Measurements from ENCODE around the gene GCLM.
A peak's percentile ranks its signal among the peaks of the same experiment; 100 is the strongest.
"Not testable (repeated sequence)": the region's sequence is repeated elsewhere in the genome, so short reads cannot be mapped to it uniquely, and the experiment has no call there.

GCLM gene

DNA sequence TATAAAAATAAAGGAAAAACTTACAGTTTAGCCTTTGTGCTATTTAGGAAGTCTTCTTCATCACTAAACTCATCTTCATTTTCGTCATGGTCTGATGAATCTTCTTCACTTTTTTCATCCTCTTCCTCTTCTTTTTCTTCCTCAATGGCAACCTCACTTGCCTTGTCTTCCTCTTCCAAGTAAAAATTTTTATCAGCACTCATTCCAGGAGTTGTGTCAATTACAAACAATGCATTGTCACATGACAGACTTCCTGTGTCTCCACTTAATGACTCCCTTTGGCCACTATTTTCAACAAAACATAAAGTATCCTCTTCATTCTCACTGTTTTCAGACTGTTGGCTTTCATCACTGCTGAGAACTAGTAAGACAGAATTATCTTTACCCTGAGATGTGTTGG, 33.0 kb downstream of the GCLM start:
- H3K4me3 ChIP-seq (ENCODE audit: low read depth, low read length) = no peak overlapping the region
- DNase-seq (ENCODE audit: low read depth) = no peak
- TF ChIP-seq, protein P1, sequence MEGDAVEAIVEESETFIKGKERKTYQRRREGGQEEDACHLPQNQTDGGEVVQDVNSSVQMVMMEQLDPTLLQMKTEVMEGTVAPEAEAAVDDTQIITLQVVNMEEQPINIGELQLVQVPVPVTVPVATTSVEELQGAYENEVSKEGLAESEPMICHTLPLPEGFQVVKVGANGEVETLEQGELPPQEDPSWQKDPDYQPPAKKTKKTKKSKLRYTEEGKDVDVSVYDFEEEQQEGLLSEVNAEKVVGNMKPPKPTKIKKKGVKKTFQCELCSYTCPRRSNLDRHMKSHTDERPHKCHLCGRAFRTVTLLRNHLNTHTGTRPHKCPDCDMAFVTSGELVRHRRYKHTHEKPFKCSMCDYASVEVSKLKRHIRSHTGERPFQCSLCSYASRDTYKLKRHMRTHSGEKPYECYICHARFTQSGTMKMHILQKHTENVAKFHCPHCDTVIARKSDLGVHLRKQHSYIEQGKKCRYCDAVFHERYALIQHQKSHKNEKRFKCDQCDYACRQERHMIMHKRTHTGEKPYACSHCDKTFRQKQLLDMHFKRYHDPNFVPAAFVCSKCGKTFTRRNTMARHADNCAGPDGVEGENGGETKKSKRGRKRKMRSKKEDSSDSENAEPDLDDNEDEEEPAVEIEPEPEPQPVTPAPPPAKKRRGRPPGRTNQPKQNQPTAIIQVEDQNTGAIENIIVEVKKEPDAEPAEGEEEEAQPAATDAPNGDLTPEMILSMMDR (conservative IDR thresholded peaks at IDR 0.05; ENCODE audit: low read depth, low read length) = no peak

DNA sequence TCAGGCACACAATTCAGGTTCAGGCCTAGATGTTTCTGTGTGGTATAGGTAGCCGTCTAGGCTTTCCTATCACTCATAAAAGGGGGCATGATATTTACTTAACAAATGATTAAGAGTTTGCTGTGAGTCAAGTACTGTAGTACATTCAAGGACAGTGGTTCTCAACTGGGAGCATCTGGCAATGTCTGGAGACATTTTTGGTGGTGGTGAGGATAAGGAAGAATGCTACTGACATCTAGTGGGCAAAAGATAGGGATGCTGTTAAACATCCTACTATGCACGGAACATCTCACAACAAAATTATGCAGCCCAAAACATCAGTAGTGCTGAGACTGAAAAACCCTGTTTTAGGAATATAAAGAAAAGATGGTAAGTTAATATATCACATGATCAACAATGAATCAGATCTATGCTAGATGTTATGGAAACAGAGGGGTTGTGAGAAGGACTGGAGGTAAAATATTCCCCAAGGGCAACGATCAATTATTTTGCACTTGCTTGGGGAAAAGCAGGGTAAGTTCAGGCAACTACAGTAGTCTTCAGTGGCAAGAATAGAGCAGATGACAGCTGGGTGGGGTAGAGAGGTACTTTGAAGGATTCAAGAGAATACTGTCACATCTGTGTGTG, 35.1 kb downstream of the GCLM start:
- DNase-seq (ENCODE audit: low read depth) = peak; percentile 72
- H3K4me3 ChIP-seq (ENCODE audit: low read depth, low read length) = no peak overlapping the region
- TF ChIP-seq, protein P1 (conservative IDR thresholded peaks at IDR 0.05; ENCODE audit: low read depth, low read length) = peak; percentile 72

DNA sequence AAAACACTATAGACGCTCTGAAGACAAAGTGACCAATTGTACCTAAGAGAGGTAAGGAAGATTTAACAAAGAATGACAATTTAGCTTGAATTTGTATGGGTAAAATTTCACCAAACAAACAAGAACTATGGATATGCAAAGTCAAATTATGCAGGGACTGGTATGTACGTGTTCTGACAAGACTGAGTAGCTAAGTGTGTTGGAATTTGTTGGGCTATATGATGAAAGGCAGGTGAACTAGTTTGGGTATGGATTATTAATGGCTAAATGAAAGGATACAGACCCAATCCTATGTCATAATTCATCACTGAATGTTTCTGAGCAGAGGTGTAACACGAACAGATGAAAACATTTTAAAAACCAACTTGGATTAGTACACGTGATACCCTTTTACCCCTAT, 37.9 kb downstream of the GCLM start:
- no peak overlapping the region for H3K4me3 ChIP-seq (ENCODE audit: low read depth, low read length)
- no peak for DNase-seq (ENCODE audit: low read depth)
- TF ChIP-seq, protein P1 (conservative IDR thresholded peaks at IDR 0.05; ENCODE audit: low read depth, low read length) = no peak

DNA sequence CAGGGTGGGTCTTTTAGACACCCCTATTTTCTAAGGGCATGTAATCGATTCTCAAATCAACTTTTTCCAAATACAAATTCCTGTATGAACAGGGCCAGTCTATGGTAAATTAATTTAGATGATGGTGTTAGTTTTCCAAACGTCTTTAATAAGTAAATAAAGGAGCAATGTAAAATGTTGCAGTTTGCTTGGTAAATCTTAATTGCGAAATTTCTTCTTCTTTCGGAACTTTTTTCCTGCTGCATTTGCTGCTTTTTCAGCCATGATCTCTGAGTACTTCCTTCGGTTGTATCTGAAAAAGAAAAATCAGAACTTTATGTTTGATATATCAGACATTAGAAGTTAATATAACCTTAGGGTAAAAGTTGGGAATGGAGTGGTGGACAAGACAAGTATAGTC, 39.6 kb downstream of the GCLM start:
- DNase-seq (ENCODE audit: low read depth) = no peak
- no peak overlapping the region for H3K4me3 ChIP-seq (ENCODE audit: low read depth, low read length)

DNA sequence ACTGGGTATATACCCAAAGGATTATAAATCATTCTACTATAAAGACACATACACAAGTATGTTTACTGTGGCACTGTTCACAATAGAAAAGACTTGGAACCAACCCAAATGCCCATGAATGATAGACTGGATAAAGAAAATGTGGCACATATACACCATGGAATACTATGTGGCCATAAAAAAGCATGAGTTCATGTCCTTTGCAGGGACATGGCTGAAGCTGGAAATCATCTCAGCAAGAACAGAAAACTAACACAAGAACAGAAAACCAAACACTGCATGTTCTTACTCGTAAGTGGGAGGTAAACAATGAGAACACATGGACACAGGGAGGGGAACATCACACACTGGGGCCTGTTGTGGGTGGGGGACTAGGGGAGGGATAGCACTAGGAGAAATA, 40.7 kb downstream of the GCLM start:
- not testable (repeated sequence) for H3K4me3 ChIP-seq (ENCODE audit: low read depth, low read length); DNase-seq (ENCODE audit: low read depth)

More for the DNA sequence above, 39.6 kb downstream of the GCLM start:
- TF ChIP-seq, protein P1 (conservative IDR thresholded peaks at IDR 0.05; ENCODE audit: low read depth, low read length) = no peak

DNA sequence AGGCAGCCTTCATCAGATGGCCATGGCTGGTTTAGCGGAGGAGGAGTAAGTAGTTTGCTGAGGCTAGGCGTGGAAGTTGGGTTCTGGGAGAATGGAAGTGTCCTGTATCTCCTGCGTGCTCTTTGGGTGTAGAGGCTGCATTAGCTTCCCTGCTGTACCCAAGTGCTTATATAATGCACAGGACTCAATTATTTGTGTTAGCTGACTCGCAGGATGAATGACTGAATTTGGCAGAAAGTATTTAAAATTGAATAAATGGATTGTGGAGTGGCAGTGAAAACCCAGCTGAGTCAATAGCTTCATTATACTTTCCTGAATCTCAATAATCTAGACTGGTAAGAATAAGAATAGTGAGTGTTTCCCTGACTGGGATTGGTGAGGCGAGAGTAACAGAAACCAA, 44.0 kb downstream of the GCLM start:
- H3K4me3 ChIP-seq (ENCODE audit: low read depth, low read length) = no peak overlapping the region
- TF ChIP-seq, protein P1 (conservative IDR thresholded peaks at IDR 0.05; ENCODE audit: low read depth, low read length) = no peak
- DNase-seq (ENCODE audit: low read depth) = no peak

DNA sequence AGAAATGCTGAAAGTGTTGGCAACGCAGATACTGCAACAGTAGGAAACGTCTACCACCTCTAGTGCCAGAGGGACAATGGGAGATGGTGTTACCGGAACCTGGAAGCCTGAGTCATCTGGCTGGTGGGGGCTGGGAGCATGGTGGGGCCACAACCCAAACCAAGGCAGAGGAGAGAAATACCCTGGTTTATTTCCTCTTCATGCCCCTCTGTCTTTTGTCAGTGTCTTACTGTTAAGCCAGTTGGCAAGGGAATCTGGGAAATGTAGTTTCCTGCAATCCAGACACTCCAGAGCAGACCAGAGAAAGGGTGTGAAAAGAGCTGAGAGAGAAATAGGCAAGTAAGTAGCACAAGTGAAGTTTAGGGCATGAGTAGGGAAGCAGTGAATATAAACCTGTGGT, 45.1 kb downstream of the GCLM start:
- TF ChIP-seq, protein P1 (conservative IDR thresholded peaks at IDR 0.05; ENCODE audit: low read depth, low read length) = no peak
- DNase-seq (ENCODE audit: low read depth) = no peak
- H3K4me3 ChIP-seq (ENCODE audit: low read depth, low read length) = no peak overlapping the region

DNA sequence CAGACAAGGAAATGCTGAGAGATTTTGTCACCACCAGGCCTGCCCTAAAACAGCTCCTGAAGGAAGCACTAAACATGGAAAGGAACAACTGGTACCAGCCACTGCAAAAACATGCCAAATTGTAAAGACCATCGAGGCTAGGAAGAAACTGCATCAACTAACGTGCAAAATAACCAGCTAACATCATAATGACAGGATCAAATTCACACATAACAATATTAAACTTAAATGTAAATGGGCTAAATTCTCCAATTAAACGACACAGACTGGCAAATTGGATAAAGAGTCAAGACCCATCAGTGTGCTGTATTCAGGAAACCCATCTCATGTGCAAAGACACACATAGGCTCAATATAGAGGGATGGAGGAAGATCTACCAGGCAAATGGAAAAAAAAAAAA, 51.6 kb downstream of the GCLM start:
- DNase-seq (ENCODE audit: low read depth); H3K4me3 ChIP-seq (ENCODE audit: low read depth, low read length): not testable (repeated sequence)

DNA sequence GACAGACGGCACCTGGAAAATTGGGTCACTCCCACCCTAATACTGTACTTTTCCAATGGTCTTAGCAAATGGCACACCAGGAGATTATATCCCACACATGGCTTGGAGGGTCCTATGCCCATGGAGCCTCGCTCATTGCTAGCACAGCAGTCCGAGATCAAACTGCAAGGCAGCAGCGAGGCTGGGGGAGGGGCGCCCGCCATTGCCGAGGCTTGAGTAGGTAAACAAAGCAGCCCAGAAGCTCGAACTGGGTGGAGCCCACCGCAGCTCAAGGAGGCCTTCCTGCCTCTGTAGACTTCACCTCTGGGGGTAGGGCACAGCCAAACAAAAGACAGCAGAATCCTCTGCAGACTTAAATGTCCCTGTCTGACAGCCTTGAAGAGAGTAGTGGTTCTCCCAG, 53.2 kb downstream of the GCLM start:
- not testable (repeated sequence) for H3K4me3 ChIP-seq (ENCODE audit: low read depth, low read length); DNase-seq (ENCODE audit: low read depth)

Data from choroid plexus epithelial cell (primary cell).